ENCODE measurements around the gene ZBTB20. TPM values are rescaled to one million over a fixed set of nuclear protein-coding genes. Genes with fewer than 3 reads are reported as not detected.

ZBTB20 gene
- total and polyA plus RNA-seq, 2 donors (not counting 1 experiment from before 2014, with no cell fraction given), result 4.0 to 22.5 TPM

DNA sequence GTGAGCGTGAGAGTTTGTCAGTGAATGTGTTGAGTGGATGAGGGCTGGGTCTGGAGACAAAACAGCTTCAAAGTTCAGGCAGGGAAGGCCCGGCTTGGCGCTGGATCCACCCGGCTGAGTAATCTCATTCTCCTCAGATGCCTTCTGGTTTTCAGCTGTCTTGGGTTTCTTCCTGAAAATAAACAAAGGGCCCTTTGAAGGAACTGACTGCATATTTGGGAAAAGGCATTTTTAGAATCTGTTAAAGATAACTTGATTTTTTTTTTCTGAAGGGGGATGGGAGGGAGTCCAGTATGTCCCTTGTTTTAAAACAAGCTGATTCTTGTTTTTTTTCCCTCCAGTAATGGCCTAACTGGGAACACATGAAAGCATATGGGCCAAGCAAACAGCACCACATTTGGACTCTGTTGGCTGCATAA lies 766.8 kb downstream of the ZBTB20 start:
- H3K9me3 ChIP-seq (ENCODE audit: control insufficient read depth, insufficient read depth, low read depth, low read length), result no peaks in the 10 kb centered on the region
- H3K36me3 ChIP-seq (ENCODE audit: control insufficient read depth, insufficient read depth, low read length), result no peaks in the 10 kb centered on the region
- peak overlapping the region; percentile 7 for H3K4me2 ChIP-seq (ENCODE audit: extremely low read depth, insufficient read depth, low read length)
- H3K4me3 ChIP-seq (replicated peaks in 1 of 4; ENCODE audit: control extremely low read depth in 1 of 4, insufficient read depth in 1 of 4, low read depth in 3 of 4, low read length in 4 of 4), result no peak overlapping the region
- no peaks in the 10 kb centered on the region for H3K79me2 ChIP-seq (ENCODE audit: control insufficient read depth, insufficient read depth, low read length)
- no peak overlapping the region for H2AFZ ChIP-seq (ENCODE audit: low read length)
- TF ChIP-seq EZH2 (IDR thresholded peaks at IDR 0.05; ENCODE audit: low read length, missing control alignments), result no peak
- TF ChIP-seq, protein P1, sequence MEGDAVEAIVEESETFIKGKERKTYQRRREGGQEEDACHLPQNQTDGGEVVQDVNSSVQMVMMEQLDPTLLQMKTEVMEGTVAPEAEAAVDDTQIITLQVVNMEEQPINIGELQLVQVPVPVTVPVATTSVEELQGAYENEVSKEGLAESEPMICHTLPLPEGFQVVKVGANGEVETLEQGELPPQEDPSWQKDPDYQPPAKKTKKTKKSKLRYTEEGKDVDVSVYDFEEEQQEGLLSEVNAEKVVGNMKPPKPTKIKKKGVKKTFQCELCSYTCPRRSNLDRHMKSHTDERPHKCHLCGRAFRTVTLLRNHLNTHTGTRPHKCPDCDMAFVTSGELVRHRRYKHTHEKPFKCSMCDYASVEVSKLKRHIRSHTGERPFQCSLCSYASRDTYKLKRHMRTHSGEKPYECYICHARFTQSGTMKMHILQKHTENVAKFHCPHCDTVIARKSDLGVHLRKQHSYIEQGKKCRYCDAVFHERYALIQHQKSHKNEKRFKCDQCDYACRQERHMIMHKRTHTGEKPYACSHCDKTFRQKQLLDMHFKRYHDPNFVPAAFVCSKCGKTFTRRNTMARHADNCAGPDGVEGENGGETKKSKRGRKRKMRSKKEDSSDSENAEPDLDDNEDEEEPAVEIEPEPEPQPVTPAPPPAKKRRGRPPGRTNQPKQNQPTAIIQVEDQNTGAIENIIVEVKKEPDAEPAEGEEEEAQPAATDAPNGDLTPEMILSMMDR (conservative IDR thresholded peaks at IDR 0.05 in 1 of 2, IDR thresholded peaks at IDR 0.05 in 1 of 2; ENCODE audit: low read depth in 1 of 2, low read length in 2 of 2), result no peak
- no peaks in the 10 kb centered on the region for H3K27me3 ChIP-seq (ENCODE audit: control insufficient read depth, insufficient read depth, low read length)
- DNase-seq (ENCODE audit: low read depth in 2 of 2), result peak; percentile 91 to 97
- no peaks in the 10 kb centered on the region for H4K20me1 ChIP-seq (ENCODE audit: control insufficient read depth, extremely low read depth, insufficient read depth, low read length)
- peak overlapping the region; percentile 39 for H3K27ac ChIP-seq (ENCODE audit: insufficient read depth, low read length)
- no peak overlapping the region for H3K9ac ChIP-seq (ENCODE audit: insufficient read depth, low read length)
- peaks cover 24% of the 10 kb centered on the region for H3K4me1 ChIP-seq (ENCODE audit: control insufficient read depth, extremely low read depth, insufficient read depth, low read length)

- no peak overlapping the region for H3K4me3 ChIP-seq (replicated peaks in 1 of 4; ENCODE audit: control extremely low read depth in 1 of 4, insufficient read depth in 1 of 4, low read depth in 3 of 4, low read length in 4 of 4)
- peaks cover 20% of the 10 kb centered on the region for H3K4me1 ChIP-seq (ENCODE audit: control insufficient read depth, extremely low read depth, insufficient read depth, low read length)
- H3K36me3 ChIP-seq (ENCODE audit: control insufficient read depth, insufficient read depth, low read length), result no peaks in the 10 kb centered on the region
- no peaks in the 10 kb centered on the region for H3K79me2 ChIP-seq (ENCODE audit: control insufficient read depth, insufficient read depth, low read length)
- no peak for TF ChIP-seq EZH2 (IDR thresholded peaks at IDR 0.05; ENCODE audit: low read length, missing control alignments)
- TF ChIP-seq, protein P1 (conservative IDR thresholded peaks at IDR 0.05 in 1 of 2, IDR thresholded peaks at IDR 0.05 in 1 of 2; ENCODE audit: low read depth in 1 of 2, low read length in 2 of 2), result no peak
- H3K4me2 ChIP-seq (ENCODE audit: extremely low read depth, insufficient read depth, low read length), result no peak overlapping the region
- DNase-seq (ENCODE audit: low read depth in 2 of 2), result peak in 1 of 2 donors; percentile 31
- H4K20me1 ChIP-seq (ENCODE audit: control insufficient read depth, extremely low read depth, insufficient read depth, low read length), result no peaks in the 10 kb centered on the region
- H3K9me3 ChIP-seq (ENCODE audit: control insufficient read depth, insufficient read depth, low read depth, low read length), result no peaks in the 10 kb centered on the region
- no peak overlapping the region for H3K9ac ChIP-seq (ENCODE audit: insufficient read depth, low read length)
- no peaks in the 10 kb centered on the region for H3K27me3 ChIP-seq (ENCODE audit: control insufficient read depth, insufficient read depth, low read length)
- H2AFZ ChIP-seq (ENCODE audit: low read length), result no peak overlapping the region
- H3K27ac ChIP-seq (ENCODE audit: insufficient read depth, low read length), result no peak overlapping the region
These were observed 767.8 kb downstream of the ZBTB20 start for GRCh38 chr3:114379266-114379665.

DNA sequence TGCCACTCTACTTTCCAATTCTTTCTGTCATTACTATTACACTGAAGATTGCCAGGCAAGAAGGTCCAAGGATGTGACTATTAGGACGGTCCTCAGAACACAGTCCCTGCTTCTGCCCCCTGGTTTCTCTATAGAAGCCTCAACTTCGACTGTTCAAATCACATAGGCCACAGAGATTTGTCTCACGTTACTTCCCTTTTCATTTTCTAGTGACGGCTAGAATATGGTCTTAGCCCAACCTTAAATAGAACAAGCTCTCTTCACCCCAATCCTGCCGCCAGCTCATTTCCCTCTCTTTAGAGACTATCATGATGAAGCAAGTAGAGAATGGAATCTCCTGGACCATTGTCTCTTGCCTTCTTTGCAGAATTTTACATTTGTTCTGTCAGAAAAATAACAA lies 768.3 kb downstream of the ZBTB20 start:
- no peak overlapping the region for H3K4me3 ChIP-seq (replicated peaks in 1 of 4; ENCODE audit: control extremely low read depth in 1 of 4, insufficient read depth in 1 of 4, low read depth in 3 of 4, low read length in 4 of 4)
- H3K36me3 ChIP-seq (ENCODE audit: control insufficient read depth, insufficient read depth, low read length), result no peaks in the 10 kb centered on the region
- H3K9me3 ChIP-seq (ENCODE audit: control insufficient read depth, insufficient read depth, low read depth, low read length), result no peaks in the 10 kb centered on the region
- H2AFZ ChIP-seq (ENCODE audit: low read length), result no peak overlapping the region
- no peak overlapping the region for H3K27ac ChIP-seq (ENCODE audit: insufficient read depth, low read length)
- H3K4me1 ChIP-seq (ENCODE audit: control insufficient read depth, extremely low read depth, insufficient read depth, low read length), result peaks cover 20% of the 10 kb centered on the region
- no peak overlapping the region for H3K4me2 ChIP-seq (ENCODE audit: extremely low read depth, insufficient read depth, low read length)
- H3K79me2 ChIP-seq (ENCODE audit: control insufficient read depth, insufficient read depth, low read length), result no peaks in the 10 kb centered on the region
- no peak overlapping the region for H3K9ac ChIP-seq (ENCODE audit: insufficient read depth, low read length)
- no peak for TF ChIP-seq EZH2 (IDR thresholded peaks at IDR 0.05; ENCODE audit: low read length, missing control alignments)
- TF ChIP-seq, protein P1 (conservative IDR thresholded peaks at IDR 0.05 in 1 of 2, IDR thresholded peaks at IDR 0.05 in 1 of 2; ENCODE audit: low read depth in 1 of 2, low read length in 2 of 2), result no peak
- no peak for DNase-seq (ENCODE audit: low read depth in 2 of 2)
- H3K27me3 ChIP-seq (ENCODE audit: control insufficient read depth, insufficient read depth, low read length), result no peaks in the 10 kb centered on the region
- no peaks in the 10 kb centered on the region for H4K20me1 ChIP-seq (ENCODE audit: control insufficient read depth, extremely low read depth, insufficient read depth, low read length)
